HepG2 (cell line): ENCODE results near the gene GPC6. TPM values are rescaled to one million over a fixed set of nuclear protein-coding genes. Genes with fewer than 3 reads are reported as not detected.

Source experiments
- ATAC-seq: fragments of 200-7000 bp; cut with Tn5 transposase; 3 replicates; pipeline ENCODE4 v1.9.1; 2020; ENCODE audit warnings: mild to moderate bottlenecking, moderate library complexity
- BruUV-seq: library from RNA; stranded (reverse); fragments of 400-500 nt; replicated peaks from 2 replicates; lab custom pipeline; 2021; lab: Mats Ljungman, UMichigan
- CTCF ChIA-PET: fragments of 300-600 bp; formaldehyde crosslinking; extraction: SDS; loops from one replicate; lab custom pipeline; 2021; ENCODE audit warnings: low total read pairs, inconsistent platforms, low intra/inter-chr PET ratio; lab: Yijun Ruan, JAX
- POLR2A ChIA-PET: fragments of 350-600 bp; sonication (Branson Sonifier 250); formaldehyde crosslinking; loops from one replicate; lab custom pipeline; 2020; ENCODE audit warnings: antibody characterized with exemption, inconsistent platforms; lab: Yijun Ruan, JAX
- DNase-seq: peaks from one replicate; pipeline ENCODE4 v3.0.0-alpha.2; 2015; ENCODE audit warnings: low spot score
- FAIRE-seq: peaks from 3 replicates; lab custom pipeline; 2011; peaks lifted over from hg19 to GRCh38; lab: Jason Lieb, UNC
- H2AFZ ChIP-seq: one replicate; pipeline ENCODE4 v1.6.1; 2011; ENCODE audit warnings: low read length, inconsistent platforms
- H3K27ac ChIP-seq: fragments of 300-600 bp; 3 replicates; pipeline ENCODE4 v1.8.0; 2011; ENCODE audit warnings: mixed run types, mild to moderate bottlenecking, mixed read lengths, low read length, inconsistent platforms; ENCODE audit not compliant: insufficient read depth; ENCODE audit errors: extremely low read length
- H3K27me3 ChIP-seq, 2 experiments: fragments of 200-600 bp in 1 of 2; 2 replicates in 1 of 2; 3 replicates in 1 of 2; pipeline versions ENCODE4 v1.6.0 to v1.8.0; 2011; ENCODE audit warnings: low read length in 2 of 2, mild to moderate bottlenecking in 2 of 2, moderate library complexity in 2 of 2, inconsistent platforms in 1 of 2; ENCODE audit not compliant: insufficient read depth in 2 of 2, control insufficient read depth in 1 of 2
- H3K36me3 ChIP-seq, 2 experiments: fragments of 200-600 bp in 1 of 2; replicated peaks in 1 of 2; 2 replicates in 1 of 2; 3 replicates in 1 of 2; pipeline versions ENCODE4 v1.5.1 to v1.8.0; 2011; ENCODE audit warnings: low read length in 2 of 2, inconsistent platforms in 1 of 2; ENCODE audit not compliant: insufficient read depth in 2 of 2, control insufficient read depth in 1 of 2
- H3K4me1 ChIP-seq: 2 replicates; pipeline ENCODE4 v1.5.1; 2012; ENCODE audit warnings: low read length, inconsistent platforms; ENCODE audit not compliant: insufficient read depth
- H3K4me2 ChIP-seq: 2 replicates; pipeline ENCODE4 v1.6.0; 2011; ENCODE audit warnings: low read depth, low read length, inconsistent platforms
- H3K4me3 ChIP-seq, 3 experiments: fragments of 200-600 bp in 1 of 3; sonication (generic), shearing (Covaris generic) in 1 of 3; replicated peaks in 1 of 3; 2 replicates each; pipeline ENCODE4 v1.5.1; 2011 to 2016; ENCODE audit warnings: low read length in 3 of 3, inconsistent platforms in 2 of 3, low read depth in 2 of 3, mild to moderate bottlenecking in 2 of 3, control low read depth in 1 of 3, mixed read lengths in 1 of 3; ENCODE audit not compliant: insufficient read depth in 1 of 3
- H3K79me2 ChIP-seq: one replicate; pipeline ENCODE4 v1.6.1; 2011; ENCODE audit warnings: low read length, inconsistent platforms; ENCODE audit not compliant: insufficient read depth
- H3K9ac ChIP-seq: 2 replicates; pipeline ENCODE4 v1.6.0; 2011; ENCODE audit warnings: mild to moderate bottlenecking, low read depth, low read length, inconsistent platforms; ENCODE audit not compliant: insufficient read depth
- H3K9me3 ChIP-seq: 2 replicates; pipeline ENCODE4 v1.5.1; 2012; ENCODE audit warnings: mild to moderate bottlenecking, low read length
- H4K20me1 ChIP-seq: 2 replicates; pipeline ENCODE4 v1.6.0; 2011; ENCODE audit warnings: inconsistent platforms, mild to moderate bottlenecking, low read length, moderate library complexity; ENCODE audit not compliant: insufficient read depth
- BCLAF1 ChIP-seq: fragments of 450-650 bp; IDR thresholded peaks from 2 replicates; pipeline ENCODE4 v1.6.1; 2017; ENCODE audit warnings: mild to moderate bottlenecking
- FOXJ3 ChIP-seq: sonication (generic); formaldehyde crosslinking; IDR thresholded peaks from 2 replicates; pipeline ENCODE4 v1.4.0; 2020; ENCODE audit warnings: missing genetic modification reagents, mild to moderate bottlenecking, borderline replicate concordance
- GLI4 ChIP-seq: sonication (generic); formaldehyde crosslinking; IDR thresholded peaks from 2 replicates; pipeline ENCODE4 v1.5.1; 2020; ENCODE audit warnings: missing genetic modification reagents, mild to moderate bottlenecking, moderate library complexity, borderline replicate concordance
- ISL2 ChIP-seq: sonication (generic); formaldehyde crosslinking; IDR thresholded peaks from 2 replicates; pipeline ENCODE4 v1.5.0; 2020; ENCODE audit warnings: missing genetic modification reagents
- LCORL ChIP-seq, 2 experiments: fragments of 450-650 bp in 1 of 2; sonication (generic) in 1 of 2; formaldehyde crosslinking in 1 of 2; IDR thresholded peaks; 2 replicates each; pipeline versions ENCODE4 v1.5.0 to v1.6.1; 2017 to 2020; ENCODE audit warnings: antibody characterized with exemption in 1 of 2, missing genetic modification reagents in 1 of 2
- MXD3 ChIP-seq: IDR thresholded peaks from 2 replicates; pipeline ENCODE4 v1.6.1; 2016; ENCODE audit warnings: mild to moderate bottlenecking, missing biosample characterization, missing genetic modification reagents
- SP4 ChIP-seq: sonication (generic); formaldehyde crosslinking; IDR thresholded peaks from 2 replicates; pipeline ENCODE4 v1.8.1; 2023; ENCODE audit warnings: mild to moderate bottlenecking, missing genetic modification reagents
- TBX2 ChIP-seq: sonication (generic); formaldehyde crosslinking; IDR thresholded peaks from 2 replicates; pipeline ENCODE4 v1.5.0; 2020; ENCODE audit warnings: missing genetic modification reagents, mild to moderate bottlenecking, borderline replicate concordance
- ZNF678 ChIP-seq: sonication (generic); formaldehyde crosslinking; IDR thresholded peaks from 2 replicates; pipeline ENCODE4 v1.4.0; 2020; ENCODE audit warnings: mild to moderate bottlenecking, missing genetic modification reagents
- ZSCAN31 ChIP-seq: sonication (generic); formaldehyde crosslinking; IDR thresholded peaks from 2 replicates; pipeline ENCODE4 v1.5.0; 2020; ENCODE audit warnings: low read depth, mild to moderate bottlenecking, missing genetic modification reagents
- WGBS: methylation state at CpG from one replicate; pipeline ENCODE4 v1.1.6; 2017; ENCODE audit warnings: low lambda C conversion rate; 5-methylcytosine and 5-hydroxymethylcytosine counted together
- in situ Hi-C: cut with HindIII; loops from 2 replicates; pipeline ENCODE4 v1.10.0; 2017; ENCODE audit warnings: low pct_unique_long_range_greater_than_20kb; ENCODE audit not compliant: extremely low pct_ligation_motif_present
- intact Hi-C: fragments of 100-400 bp; cut with micrococcal nuclease; formaldehyde crosslinking; loops from one replicate; pipeline ENCODE4 v1.10.0; 2022; ENCODE audit not compliant: unreplicated experiment
- polyA plus RNA-seq, 8 experiments: library from polyadenylated mRNA; depleted of rRNA in 3 of 8; stranded (reverse) in 7 of 8; unstranded in 1 of 8; fragments of >200 nt; fragmentation: Illumina TruSeq in 4 of 8; extraction: Trizol in 4 of 8; gene quantifications; 2 replicates each; pipeline versions ENCODE4 v1.2.1 to v1.2.3, GENCODE V29; 2011 to 2016; ENCODE audit warnings: low read depth in 4 of 8, missing spikeins in 1 of 8, mixed read lengths in 1 of 8; ENCODE audit not compliant: insufficient read depth in 1 of 8
- total RNA-seq, 5 experiments: library from RNA; depleted of rRNA; stranded (reverse); fragments of >200 nt; fragmentation: Illumina TruSeq; extraction: Trizol; gene quantifications; 2 replicates each; pipeline ENCODE4 v1.2.3, GENCODE V29; 2016; ENCODE audit warnings: low read depth in 1 of 5

GPC6 gene
- total and polyA plus RNA-seq, 2 of the 13 experiments (the other 11 are each of a cell fraction or from before 2014, with no cell fraction given) = 24.5 to 33.9 TPM

- FAIRE-seq (no peak), DNase-seq (no peak), ATAC-seq (no peak)
- Histone ChIP-seq H3K27me3 (no peaks in the 10 kb centered on the region), H3K9me3 (no peaks in the 10 kb centered on the region), H3K4me3 (no peak overlapping the region), H3K79me2 (no peaks in the 10 kb centered on the region), H3K27ac (no peak overlapping the region), H2AFZ (no peak overlapping the region), H3K9ac (no peak overlapping the region), H3K4me2 (no peak overlapping the region), H3K4me1 (no peaks in the 10 kb centered on the region), H4K20me1 (no peaks in the 10 kb centered on the region), H3K36me3 (no peaks in the 10 kb centered on the region)
- no peak for TF ChIP-seq ZNF678 (CRISPR knock-in tag)
- CTCF ChIA-PET = no interaction called here
- in situ Hi-C loops (no loop called here), intact Hi-C loops (no loop called here)
- WGBS = 83% methylated on average over 1 of the region's 1 CpG
- no TSS peak for BruUV-seq
- POLR2A ChIA-PET = no interaction called here
These were observed 481.9 kb downstream of the GPC6 start for GRCh38 chr13:93708308-93709075.

GRCh38 chr13:93709506-93710244, 483.1 kb downstream of the GPC6 start:
- Histone ChIP-seq H4K20me1 (no peaks in the 10 kb centered on the region), H3K4me2 (no peak overlapping the region), H3K27ac (no peak overlapping the region), H3K79me2 (no peaks in the 10 kb centered on the region), H3K27me3 (no peaks in the 10 kb centered on the region), H3K9me3 (peaks cover 9% of the 10 kb centered on the region; the same call in 1 of the 2 replicates), H3K4me1 (no peaks in the 10 kb centered on the region), H3K4me3 (no peak overlapping the region), H3K36me3 (no peaks in the 10 kb centered on the region), H2AFZ (no peak overlapping the region), H3K9ac (no peak overlapping the region)
- no peak for ATAC-seq
- ChIA-PET CTCF (no interaction called here), POLR2A (no interaction called here)
- 0% methylated on average over 1 of the region's 1 CpG for WGBS
- DNase-seq = no peak
- no peak for TF ChIP-seq ISL2
- TF ChIP-seq MXD3 (CRISPR knock-in tag) = no peak
- no peak for TF ChIP-seq ZSCAN31
- no peak for TF ChIP-seq SP4 (CRISPR knock-in tag)
- no peak for TF ChIP-seq FOXJ3
- TF ChIP-seq TBX2 = no peak
- no peak for TF ChIP-seq LCORL (IDR thresholded peaks at IDR 0.05)
- TF ChIP-seq LCORL (CRISPR knock-in tag; IDR thresholded peaks at IDR 0.05) = no peak
- no peak for TF ChIP-seq GLI4 (CRISPR knock-in tag)
- TF ChIP-seq BCLAF1 = no peak
- BruUV-seq = no TSS peak
- FAIRE-seq = no peak
- intact Hi-C loops (no loop called here), in situ Hi-C loops (no loop called here)
